Measurements from ENCODE around the gene SLC39A9.

The SLC39A9 gene

GRCh38 chr14:69499436-69499835 is 100.9 kb downstream of the SLC39A9 start:
- no peak for DNase-seq (ENCODE audit: low read depth in 3 of 3)

GRCh38 chr14:69500096-69500495 is 101.6 kb downstream of the SLC39A9 start:
- DNase-seq (ENCODE audit: low read depth in 3 of 3) = no peak

- no peak for DNase-seq (ENCODE audit: low read depth in 3 of 3)
These were observed 102.2 kb downstream of the SLC39A9 start for GRCh38 chr14:69500736-69501135.

- no peak for DNase-seq (ENCODE audit: low read depth in 3 of 3)
These were observed 102.9 kb downstream of the SLC39A9 start for GRCh38 chr14:69501423-69501838.

GRCh38 chr14:69504775-69505174 is 106.3 kb downstream of the SLC39A9 start:
- DNase-seq (ENCODE audit: low read depth in 3 of 3) = no peak

GRCh38 chr14:69505338-69506240 is 107.1 kb downstream of the SLC39A9 start:
- no peak for DNase-seq (ENCODE audit: low read depth in 3 of 3)

- no peak for DNase-seq (ENCODE audit: low read depth in 3 of 3)
These were observed 107.7 kb downstream of the SLC39A9 start for GRCh38 chr14:69506241-69506595.
